ENCODE results near the gene ISL1. TPM values are rescaled to one million over a fixed set of nuclear protein-coding genes. Genes with fewer than 3 reads are reported as not detected.

ISL1 gene
- total and polyA plus RNA-seq, 12 donors: not detected

DNA sequence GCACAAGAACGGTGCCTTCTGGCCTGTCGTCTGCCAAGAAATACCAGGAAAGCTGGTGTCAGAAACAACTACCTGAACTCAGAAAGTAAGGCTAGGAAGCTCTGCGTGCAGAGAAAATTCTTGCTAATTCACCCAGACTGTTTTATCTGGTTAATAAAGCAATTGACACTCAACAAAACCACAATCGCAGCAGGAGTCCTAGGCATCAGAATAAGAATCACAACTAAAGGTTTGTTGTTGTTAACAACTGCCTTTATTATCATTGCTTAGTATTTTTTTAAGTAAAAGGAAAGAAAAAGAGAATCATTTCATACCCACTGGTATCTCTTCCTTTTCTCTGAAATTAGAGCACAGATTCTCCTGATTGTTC, 3.9 kb upstream of the ISL1 start:
- DNase-seq: no peak
- 1 to 5% methylated on average over 4 of the region's 4 CpGs for WGBS, 2 donors
- ATAC-seq: no peak
- H3K4me1 ChIP-seq: peaks cover 0 to 39% (median 12%) of the 10 kb centered on the region in 9 donors
- TF ChIP-seq, protein P1, sequence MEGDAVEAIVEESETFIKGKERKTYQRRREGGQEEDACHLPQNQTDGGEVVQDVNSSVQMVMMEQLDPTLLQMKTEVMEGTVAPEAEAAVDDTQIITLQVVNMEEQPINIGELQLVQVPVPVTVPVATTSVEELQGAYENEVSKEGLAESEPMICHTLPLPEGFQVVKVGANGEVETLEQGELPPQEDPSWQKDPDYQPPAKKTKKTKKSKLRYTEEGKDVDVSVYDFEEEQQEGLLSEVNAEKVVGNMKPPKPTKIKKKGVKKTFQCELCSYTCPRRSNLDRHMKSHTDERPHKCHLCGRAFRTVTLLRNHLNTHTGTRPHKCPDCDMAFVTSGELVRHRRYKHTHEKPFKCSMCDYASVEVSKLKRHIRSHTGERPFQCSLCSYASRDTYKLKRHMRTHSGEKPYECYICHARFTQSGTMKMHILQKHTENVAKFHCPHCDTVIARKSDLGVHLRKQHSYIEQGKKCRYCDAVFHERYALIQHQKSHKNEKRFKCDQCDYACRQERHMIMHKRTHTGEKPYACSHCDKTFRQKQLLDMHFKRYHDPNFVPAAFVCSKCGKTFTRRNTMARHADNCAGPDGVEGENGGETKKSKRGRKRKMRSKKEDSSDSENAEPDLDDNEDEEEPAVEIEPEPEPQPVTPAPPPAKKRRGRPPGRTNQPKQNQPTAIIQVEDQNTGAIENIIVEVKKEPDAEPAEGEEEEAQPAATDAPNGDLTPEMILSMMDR (IDR thresholded peaks at IDR 0.05): no peak
- no peaks in the 10 kb centered on the region for H3K36me3 ChIP-seq
- no peak overlapping the region for H3K27ac ChIP-seq
- H3K4me3 ChIP-seq: no peak overlapping the region
- intact Hi-C loops (cut with DNase I): no loop called here
- H3K27me3 ChIP-seq: peaks cover 0 to 97% (median 92%) of the 10 kb centered on the region in 7 donors
- no peaks in the 10 kb centered on the region for H3K9me3 ChIP-seq

DNA sequence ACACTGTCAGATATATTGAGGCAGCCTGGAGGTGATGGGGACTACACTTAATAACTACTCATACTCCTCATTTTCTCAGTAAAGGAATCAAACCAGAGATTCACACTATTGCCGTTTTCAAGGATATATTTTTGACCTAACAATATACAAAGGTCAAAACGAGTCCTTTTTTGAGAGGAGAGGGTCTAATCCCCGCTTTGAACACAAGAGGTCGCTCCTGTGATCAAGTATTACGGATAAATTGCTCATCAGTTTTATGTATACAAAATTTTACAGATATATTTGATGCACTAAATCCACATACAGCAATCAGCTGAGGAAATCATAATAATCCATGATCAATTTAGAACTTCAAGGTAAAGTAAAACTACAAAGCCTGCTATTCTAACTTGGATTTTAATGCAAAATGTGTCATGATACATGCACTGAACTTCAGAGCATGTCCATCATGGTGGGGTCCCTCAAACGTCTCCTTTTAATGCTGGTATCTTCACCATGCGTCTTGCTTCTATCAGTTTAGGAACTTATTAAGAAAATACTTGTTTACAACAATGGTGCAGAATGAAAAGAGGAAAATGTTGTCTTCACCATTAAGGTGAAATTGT, 2.5 kb upstream of the ISL1 start:
- H3K4me3 ChIP-seq: no peak overlapping the region
- H3K27me3 ChIP-seq: peaks cover 0 to 100% (median 100%) of the 10 kb centered on the region in 7 donors
- H3K27ac ChIP-seq: no peak overlapping the region
- ATAC-seq (no peak), DNase-seq (no peak)
- TF ChIP-seq, protein P1 (IDR thresholded peaks at IDR 0.05): peak in 6 of 9 donors; percentile 6 to 51 (median 36)
- H3K36me3 ChIP-seq: no peaks in the 10 kb centered on the region
- WGBS, 2 donors: 3 to 4% methylated on average over 7 of the region's 7 CpGs
- H3K4me1 ChIP-seq: peaks cover 0 to 39% (median 12%) of the 10 kb centered on the region in 9 donors
- no peaks in the 10 kb centered on the region for H3K9me3 ChIP-seq
- intact Hi-C loops (cut with DNase I): no loop called here

DNA sequence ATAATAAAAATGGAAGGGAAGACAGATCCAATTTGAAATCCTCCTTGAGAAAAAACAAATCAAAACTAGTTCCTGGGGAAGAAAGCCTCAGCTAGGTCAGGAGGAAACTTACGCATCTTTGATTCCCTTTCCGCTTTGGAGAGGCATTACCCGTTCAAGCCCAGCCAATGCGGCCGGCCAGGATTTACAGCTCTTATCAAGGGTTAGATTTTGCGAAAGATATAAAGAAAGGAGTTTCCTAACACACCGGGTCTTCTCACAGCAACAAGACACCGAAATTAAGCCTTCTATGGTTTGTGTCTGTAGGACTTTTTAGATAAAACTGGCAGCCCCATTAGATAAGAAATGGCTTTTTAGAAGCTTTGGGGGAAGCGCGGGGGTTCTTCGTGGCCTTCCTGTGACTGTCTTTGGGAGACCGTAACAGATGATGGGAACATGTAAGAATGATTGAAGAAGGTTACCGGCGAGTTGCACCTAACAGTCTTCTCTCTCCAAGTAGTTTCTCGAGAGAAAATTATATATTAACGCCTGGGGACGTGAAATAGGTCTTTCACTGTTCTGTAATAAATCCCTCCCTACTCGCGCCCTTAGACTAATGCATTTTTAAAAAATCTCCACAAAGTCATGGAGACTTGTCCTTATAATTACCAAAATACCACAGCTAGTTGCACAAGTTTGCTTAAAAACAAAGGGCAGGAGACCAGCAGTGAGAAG, 1.3 kb upstream of the ISL1 start:
- peaks cover 0 to 100% (median 100%) of the 10 kb centered on the region in 7 donors for H3K27me3 ChIP-seq
- WGBS, 2 donors: 4 to 6% methylated on average over 19 of the region's 19 CpGs
- H3K9me3 ChIP-seq: no peaks in the 10 kb centered on the region
- no peak overlapping the region for H3K4me3 ChIP-seq
- DNase-seq (no peak), ATAC-seq (no peak)
- no peaks in the 10 kb centered on the region for H3K36me3 ChIP-seq
- H3K4me1 ChIP-seq: peaks cover 0 to 39% (median 12%) of the 10 kb centered on the region in 9 donors
- TF ChIP-seq, protein P1 (IDR thresholded peaks at IDR 0.05): no peak
- no peak overlapping the region for H3K27ac ChIP-seq
- intact Hi-C loops (cut with DNase I): no loop called here

DNA sequence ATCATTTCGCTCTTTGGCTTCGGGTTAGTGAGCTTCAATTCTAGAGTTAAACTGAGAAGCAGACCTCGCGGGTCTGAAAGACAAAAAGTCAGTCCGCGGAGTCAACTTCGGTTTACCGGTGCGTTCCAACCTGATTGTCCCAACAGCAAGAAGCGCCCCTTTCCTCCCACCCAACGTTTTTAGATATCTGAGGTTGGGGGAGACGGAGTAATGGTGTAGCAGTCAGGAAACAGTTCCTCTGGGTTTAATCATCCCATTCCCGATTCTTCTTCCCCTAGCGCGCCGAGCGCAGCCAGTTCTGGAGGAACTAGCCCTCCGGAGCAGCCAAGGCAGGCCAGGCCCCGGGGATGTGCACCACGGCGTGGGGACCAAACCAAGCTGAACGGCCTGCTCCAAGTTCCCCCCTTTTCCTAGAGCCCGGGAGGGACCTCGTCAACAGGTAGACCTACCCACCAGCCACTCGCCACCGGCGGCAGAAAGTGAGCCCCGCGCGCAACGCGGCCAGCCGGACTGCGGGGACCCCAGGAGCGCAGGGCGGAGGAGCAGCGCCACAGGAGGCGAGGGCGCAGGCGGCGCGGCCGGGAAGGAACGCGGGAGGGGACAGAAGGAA, 622 bp upstream of the ISL1 start:
- H3K4me1 ChIP-seq: peaks cover 0 to 44% (median 12%) of the 10 kb centered on the region in 9 donors
- TF ChIP-seq, protein P1 (IDR thresholded peaks at IDR 0.05): no peak
- H3K27me3 ChIP-seq: peaks cover 4 to 100% (median 100%) of the 10 kb centered on the region in 7 donors
- WGBS, 2 donors: 1% methylated on average over 45 of the region's 45 CpGs
- no peak overlapping the region for H3K27ac ChIP-seq
- ATAC-seq (peak in 3 of 8 donors; percentile 17 to 31 (median 19)), DNase-seq (no peak)
- peak overlapping the region in 9 of 10 donors; percentile 18 to 49 (median 39) for H3K4me3 ChIP-seq
- no peaks in the 10 kb centered on the region for H3K9me3 ChIP-seq
- H3K36me3 ChIP-seq: no peaks in the 10 kb centered on the region
- intact Hi-C loops (cut with DNase I): no loop called here
